ENCODE data around the gene ARMCX5.

The ARMCX5 gene

DNA sequence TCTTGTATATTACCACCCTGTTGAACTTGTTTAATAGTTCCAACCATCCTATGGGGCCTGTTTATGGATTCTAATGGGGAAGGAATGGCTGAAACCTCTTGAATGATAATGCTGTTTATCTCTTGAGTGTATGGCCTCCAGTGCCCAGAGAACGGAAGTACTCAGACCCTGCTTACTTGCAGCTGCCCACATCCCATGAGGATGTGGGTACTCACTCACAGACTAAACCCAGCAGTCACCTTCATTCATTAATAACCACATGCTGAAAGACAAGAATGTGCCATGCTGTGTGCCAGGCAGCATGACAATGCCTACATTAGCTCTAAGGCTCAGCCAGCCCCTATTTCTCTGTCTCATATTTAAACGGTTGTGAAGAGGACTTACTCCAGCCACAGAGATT lies 5.9 kb upstream of the ARMCX5 start:
- Histone ChIP-seq H4K20me1 (ENCODE audit: low read depth, low read length) (no peaks in the 10 kb centered on the region), H3K4me3 (ENCODE audit: insufficient read depth, low read length, poor library complexity, severe bottlenecking) (no peak overlapping the region), H3K4me2 (ENCODE audit: low read depth, low read length, poor library complexity, severe bottlenecking) (no peak overlapping the region), H2AFZ (ENCODE audit: low read depth, low read length, severe bottlenecking) (no peak overlapping the region), H3K9me3 (ENCODE audit: insufficient read depth, low read length) (no peaks in the 10 kb centered on the region), H3K27me3 (ENCODE audit: low read length) (no peaks in the 10 kb centered on the region), H3F3A (ENCODE audit: insufficient read depth) (no peaks in the 10 kb centered on the region), H3K27ac (ENCODE audit: low read depth, low read length) (no peak overlapping the region), H3K9ac (ENCODE audit: low read length) (no peak overlapping the region), H3K36me3 (ENCODE audit: low read length) (no peaks in the 10 kb centered on the region), H3K9me2 (replicated peaks; ENCODE audit: insufficient read depth, low read length) (no peaks in the 10 kb centered on the region), H3K79me2 (ENCODE audit: insufficient read depth, low read length) (no peaks in the 10 kb centered on the region)
- no peak for TF ChIP-seq EZH2phosphoT487 (conservative IDR thresholded peaks at IDR 0.05; ENCODE audit: low read length)
- no peak for TF ChIP-seq CTCF (IDR thresholded peaks at IDR 0.05; ENCODE audit: insufficient read depth, low read length, poor library complexity, severe bottlenecking)

GRCh38 chrX:102599951-102600579 lies 750 bp downstream of the ARMCX5 start:
- no peaks in the 10 kb centered on the region for H3F3A ChIP-seq (ENCODE audit: insufficient read depth)
- H3K4me3 ChIP-seq (ENCODE audit: insufficient read depth, low read length, poor library complexity, severe bottlenecking) = no peak overlapping the region
- H3K36me3 ChIP-seq (ENCODE audit: low read length) = no peaks in the 10 kb centered on the region
- no peak for TF ChIP-seq CTCF (IDR thresholded peaks at IDR 0.05; ENCODE audit: insufficient read depth, low read length, poor library complexity, severe bottlenecking)
- no peak overlapping the region for H3K9ac ChIP-seq (ENCODE audit: low read length)
- no peak overlapping the region for H3K4me2 ChIP-seq (ENCODE audit: low read depth, low read length, poor library complexity, severe bottlenecking)
- H3K27ac ChIP-seq (ENCODE audit: low read depth, low read length) = no peak overlapping the region
- H4K20me1 ChIP-seq (ENCODE audit: low read depth, low read length) = no peaks in the 10 kb centered on the region
- no peaks in the 10 kb centered on the region for H3K9me2 ChIP-seq (replicated peaks; ENCODE audit: insufficient read depth, low read length)
- no peak overlapping the region for H2AFZ ChIP-seq (ENCODE audit: low read depth, low read length, severe bottlenecking)
- no peaks in the 10 kb centered on the region for H3K79me2 ChIP-seq (ENCODE audit: insufficient read depth, low read length)
- H3K27me3 ChIP-seq (ENCODE audit: low read length) = no peaks in the 10 kb centered on the region
- H3K9me3 ChIP-seq (ENCODE audit: insufficient read depth, low read length) = no peaks in the 10 kb centered on the region

DNA sequence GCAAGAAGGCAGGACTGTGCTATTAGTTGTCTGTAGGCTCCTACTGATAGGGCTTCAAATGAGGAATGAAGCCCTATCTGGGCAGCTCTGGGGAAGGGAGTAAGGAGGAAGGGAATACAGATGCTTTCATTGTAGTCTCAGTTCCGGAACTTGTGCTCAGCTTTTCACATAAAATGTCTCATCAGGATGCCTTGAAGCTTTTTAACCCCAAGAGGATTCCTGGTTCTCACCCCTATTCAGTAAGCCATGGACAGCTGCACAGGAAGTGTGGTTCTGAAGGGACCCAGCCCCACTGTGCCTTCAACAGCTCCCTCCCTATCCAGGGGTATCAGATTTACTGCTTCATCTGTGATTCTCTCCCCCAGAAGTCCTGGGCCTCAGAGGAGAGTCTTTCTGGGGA lies 5.0 kb downstream of the ARMCX5 start:
- no peak overlapping the region for H3K27ac ChIP-seq (ENCODE audit: low read depth, low read length)
- no peak overlapping the region for H3K4me2 ChIP-seq (ENCODE audit: low read depth, low read length, poor library complexity, severe bottlenecking)
- no peaks in the 10 kb centered on the region for H3K79me2 ChIP-seq (ENCODE audit: insufficient read depth, low read length)
- H3K36me3 ChIP-seq (ENCODE audit: low read length) = no peaks in the 10 kb centered on the region
- no peaks in the 10 kb centered on the region for H3K9me2 ChIP-seq (replicated peaks; ENCODE audit: insufficient read depth, low read length)
- no peak for TF ChIP-seq EZH2phosphoT487 (conservative IDR thresholded peaks at IDR 0.05; ENCODE audit: low read length)
- H3K4me3 ChIP-seq (ENCODE audit: insufficient read depth, low read length, poor library complexity, severe bottlenecking) = no peak overlapping the region
- no peak overlapping the region for H2AFZ ChIP-seq (ENCODE audit: low read depth, low read length, severe bottlenecking)
- no peaks in the 10 kb centered on the region for H4K20me1 ChIP-seq (ENCODE audit: low read depth, low read length)
- H3K9me3 ChIP-seq (ENCODE audit: insufficient read depth, low read length) = no peaks in the 10 kb centered on the region
- no peaks in the 10 kb centered on the region for H3K27me3 ChIP-seq (ENCODE audit: low read length)
- no peaks in the 10 kb centered on the region for H3F3A ChIP-seq (ENCODE audit: insufficient read depth)
- H3K9ac ChIP-seq (ENCODE audit: low read length) = no peak overlapping the region

DNA sequence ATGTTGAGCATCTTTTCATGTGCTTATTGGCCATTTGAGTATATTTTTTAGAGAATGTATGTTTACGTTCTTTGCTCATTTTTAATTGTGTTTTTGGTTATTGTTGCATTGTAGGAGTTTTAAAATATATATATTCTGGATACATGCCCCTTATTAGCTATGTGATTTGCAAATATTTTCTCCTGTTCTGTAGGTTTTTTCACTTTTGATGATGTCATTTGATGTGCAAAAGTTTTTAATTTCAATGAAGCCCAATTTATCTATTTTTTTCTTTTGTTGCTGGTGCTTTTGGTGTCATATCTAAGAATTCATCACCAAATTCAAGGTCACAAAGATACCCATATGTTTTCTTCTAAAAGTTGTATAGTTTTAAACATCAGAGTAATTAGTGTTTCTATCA lies 6.8 kb downstream of the ARMCX5 start:
- Histone ChIP-seq H3K27ac (ENCODE audit: low read depth, low read length) (no peak overlapping the region), H3F3A (ENCODE audit: insufficient read depth) (no peaks in the 10 kb centered on the region), H3K27me3 (ENCODE audit: low read length) (no peaks in the 10 kb centered on the region), H3K9me3 (ENCODE audit: insufficient read depth, low read length) (no peaks in the 10 kb centered on the region), H3K9ac (ENCODE audit: low read length) (no peak overlapping the region), H3K4me2 (ENCODE audit: low read depth, low read length, poor library complexity, severe bottlenecking) (no peak overlapping the region), H3K79me2 (ENCODE audit: insufficient read depth, low read length) (no peaks in the 10 kb centered on the region), H3K9me2 (replicated peaks; ENCODE audit: insufficient read depth, low read length) (no peaks in the 10 kb centered on the region), H3K36me3 (ENCODE audit: low read length) (no peaks in the 10 kb centered on the region), H2AFZ (ENCODE audit: low read depth, low read length, severe bottlenecking) (no peak overlapping the region), H4K20me1 (ENCODE audit: low read depth, low read length) (no peaks in the 10 kb centered on the region), H3K4me3 (ENCODE audit: insufficient read depth, low read length, poor library complexity, severe bottlenecking) (no peak overlapping the region)
- no peak for TF ChIP-seq EZH2phosphoT487 (conservative IDR thresholded peaks at IDR 0.05; ENCODE audit: low read length)
- no peak for TF ChIP-seq CTCF (IDR thresholded peaks at IDR 0.05; ENCODE audit: insufficient read depth, low read length, poor library complexity, severe bottlenecking)

Data from SU-DHL-6 (cell line).